A549 (cell line): ENCODE data around the gene P2RX3. TPM values are rescaled to one million over a fixed set of nuclear protein-coding genes. Genes with fewer than 3 reads are reported as not detected.

Source experiments
- ATAC-seq, 2 experiments: fragments of 200-7000 bp in 1 of 2; fragments of >200 bp in 1 of 2; cut with Nextera tagmentation in 1 of 2; cut with Tn5 transposase in 1 of 2; 3 replicates each; pipeline versions ENCODE4 v1.8.0 to v1.9.1; 2018 to 2020; ENCODE audit warnings: mild to moderate bottlenecking in 1 of 2, moderate library complexity in 1 of 2
- CTCF ChIA-PET: fragments of 300-600 bp; sonication (Branson Sonifier 250); formaldehyde crosslinking; extraction: SDS; loops from one replicate; lab custom pipeline; 2021; ENCODE audit warnings: antibody characterized with exemption, inconsistent platforms; lab: Yijun Ruan, JAX
- POLR2A ChIA-PET: fragments of 350-600 bp; formaldehyde crosslinking; extraction: SDS; loops from one replicate; lab custom pipeline; 2021; ENCODE audit warnings: antibody characterized with exemption, inconsistent platforms; lab: Yijun Ruan, JAX
- DNase-seq, 2 experiments: peaks; one replicate each; pipeline versions ENCODE4 v3.0.0 to v3.0.0-alpha.2; 2011 to 2016; ENCODE audit warnings: low read depth in 1 of 2, low spot score in 1 of 2
- FAIRE-seq: peaks from 2 replicates; lab custom pipeline; 2011; peaks lifted over from hg19 to GRCh38; lab: Jason Lieb, UNC
- H3K27ac ChIP-seq, 2 experiments: fragments of >200 bp; sonication (Bioruptor Twin); formaldehyde crosslinking; 3 replicates each; pipeline ENCODE4 v1.5.1; 2016 to 2017
- H3K4me1 ChIP-seq: fragments of >200 bp; sonication (Bioruptor Twin); formaldehyde crosslinking; 3 replicates; pipeline ENCODE4 v1.6.1; 2016
- H3K4me2 ChIP-seq: fragments of >200 bp; sonication (Bioruptor Twin); formaldehyde crosslinking; 3 replicates; pipeline ENCODE4 v1.6.1; 2016
- H3K4me3 ChIP-seq: fragments of >200 bp; sonication (Bioruptor Twin); formaldehyde crosslinking; 3 replicates; pipeline ENCODE4 v1.5.1; 2016
- H3K9me3 ChIP-seq: fragments of >200 bp; sonication (Bioruptor Twin); formaldehyde crosslinking; 3 replicates; pipeline ENCODE4 v1.6.1; 2016
- CBX8 ChIP-seq: fragments of 200-600 bp; sonication (generic); IDR thresholded peaks from 2 replicates; pipeline ENCODE4 v1.6.1; 2016
- CEBPB ChIP-seq, 2 experiments: fragments of >200 bp in 1 of 2; sonication (Bioruptor Twin) in 1 of 2; formaldehyde crosslinking in 1 of 2; IDR thresholded peaks; 2 replicates each; pipeline ENCODE4 v1.6.1; 2012 to 2016
- EHMT2 ChIP-seq: fragments of 200-600 bp; sonication (generic); IDR thresholded peaks from 2 replicates; pipeline ENCODE4 v1.6.1; 2016; ENCODE audit warnings: antibody characterized with exemption, low read depth, mild to moderate bottlenecking, moderate library complexity
- FOXS1 ChIP-seq: fragments of 250-450 bp; sonication (Bioruptor Pico); IDR thresholded peaks from 2 replicates; pipeline ENCODE4 v1.5.0; 2020; ENCODE audit warnings: mild to moderate bottlenecking, moderate library complexity
- HDAC2 ChIP-seq: fragments of 200-600 bp; sonication (generic); IDR thresholded peaks from 2 replicates; pipeline ENCODE4 v1.6.1; 2016
- HOXB13 ChIP-seq: fragments of 250-450 bp; sonication (Bioruptor Pico); IDR thresholded peaks from 2 replicates; pipeline ENCODE4 v1.5.0; 2020; ENCODE audit warnings: low read depth, mild to moderate bottlenecking, moderate library complexity
- KDM1A ChIP-seq: fragments of 200-600 bp; sonication (generic); IDR thresholded peaks from 2 replicates; pipeline ENCODE4 v1.6.1; 2016; ENCODE audit warnings: low read depth, mild to moderate bottlenecking
- KDM5A ChIP-seq: fragments of 200-600 bp; sonication (generic); IDR thresholded peaks from 2 replicates; pipeline ENCODE4 v1.6.1; 2016; ENCODE audit warnings: antibody characterized with exemption, mild to moderate bottlenecking
- NPAS2 ChIP-seq: fragments of 250-450 bp; sonication (Bioruptor Pico); IDR thresholded peaks from 2 replicates; pipeline ENCODE4 v1.8.0; 2022; ENCODE audit warnings: mild to moderate bottlenecking, moderate library complexity, borderline replicate concordance
- PHF8 ChIP-seq: fragments of 200-600 bp; sonication (generic); IDR thresholded peaks from 2 replicates; pipeline ENCODE4 v1.6.1; 2016; ENCODE audit warnings: low read depth, mild to moderate bottlenecking, antibody characterized with exemption, moderate library complexity, borderline replicate concordance
- POLR2A ChIP-seq: IDR thresholded peaks from 2 replicates; pipeline ENCODE4 v1.6.1; 2012; ENCODE audit warnings: mild to moderate bottlenecking, low read length
- RAD21 ChIP-seq, 2 experiments: fragments of >200 bp in 1 of 2; sonication (Bioruptor Twin) in 1 of 2; formaldehyde crosslinking in 1 of 2; IDR thresholded peaks in 1 of 2; conservative IDR thresholded peaks in 1 of 2; 2 replicates in 1 of 2; 3 replicates in 1 of 2; pipeline ENCODE4 v1.6.1; 2012 to 2018; ENCODE audit warnings: inconsistent platforms in 1 of 2
- RCOR1 ChIP-seq: fragments of 150-350 bp; IDR thresholded peaks from 2 replicates; pipeline ENCODE4 v1.6.1; 2014; ENCODE audit warnings: antibody characterized with exemption, low read length, low read depth
- RNF2 ChIP-seq: fragments of 200-600 bp; sonication (generic); IDR thresholded peaks from 2 replicates; pipeline ENCODE4 v1.6.1; 2016; ENCODE audit warnings: low read depth, mild to moderate bottlenecking, antibody characterized with exemption, moderate library complexity, borderline replicate concordance
- SREBF2 ChIP-seq: fragments of 450-650 bp; IDR thresholded peaks from 2 replicates; pipeline ENCODE4 v1.6.1; 2014; ENCODE audit warnings: mild to moderate bottlenecking, moderate library complexity
- TFCP2L1 ChIP-seq: fragments of 250-450 bp; sonication (Bioruptor Pico); IDR thresholded peaks from 2 replicates; pipeline ENCODE4 v1.5.0; 2021; ENCODE audit warnings: mild to moderate bottlenecking
- ZC3H11A ChIP-seq: fragments of 450-650 bp; IDR thresholded peaks from 2 replicates; pipeline ENCODE4 v1.6.1; 2014; ENCODE audit warnings: antibody characterized with exemption, mild to moderate bottlenecking
- ZFP36 ChIP-seq: fragments of 450-650 bp; IDR thresholded peaks from 2 replicates; pipeline ENCODE4 v1.6.1; 2014; ENCODE audit warnings: borderline replicate concordance; ENCODE audit not compliant: partially characterized antibody
- ZSCAN20 ChIP-seq: fragments of 250-450 bp; sonication (Bioruptor Pico); IDR thresholded peaks from 2 replicates; pipeline ENCODE4 v1.8.0; 2022; ENCODE audit warnings: mild to moderate bottlenecking, moderate library complexity
- WGBS: methylation state at CpG from one replicate; pipeline ENCODE4 v1.1.6; 2017; ENCODE audit errors: missing lambda C conversion rate; 5-methylcytosine and 5-hydroxymethylcytosine counted together
- polyA plus RNA-seq, 4 experiments: library from polyadenylated mRNA; depleted of rRNA in 3 of 4; stranded (reverse); fragments of >200 nt; fragmentation: RNase III in 1 of 4; extraction: RNeasy Plus Mini Kit Qiagen cat#74134 plus additional on column Dnase treatment in 1 of 4; gene quantifications; 2 replicates in 3 of 4; 3 replicates in 1 of 4; pipeline ENCODE4 v1.2.3, GENCODE V29; 2011 to 2017
- TF ChIP-seq, protein P1 (sequence below): fragments of 200-600 bp; sonication (generic); IDR thresholded peaks from 2 replicates; pipeline ENCODE4 v1.6.1; 2016; ENCODE audit warnings: antibody characterized with exemption, mild to moderate bottlenecking, moderate library complexity
- TF ChIP-seq, protein P2 (sequence below): IDR thresholded peaks from 2 replicates; pipeline ENCODE4 v1.6.1; 2012; ENCODE audit warnings: low read depth, borderline replicate concordance
- TF ChIP-seq, protein P3 (sequence below): fragments of >200 bp; sonication (Bioruptor Twin); formaldehyde crosslinking; IDR thresholded peaks from 2 replicates; pipeline ENCODE4 v1.6.1; 2016
- TF ChIP-seq, protein P4 (sequence below): IDR thresholded peaks from 2 replicates; pipeline ENCODE4 v1.6.1; 2012
- TF ChIP-seq, protein P5 (sequence below): fragments of >200 bp; sonication (Bioruptor Twin); formaldehyde crosslinking; IDR thresholded peaks from 3 replicates; pipeline ENCODE4 v1.5.1; 2016

The P2RX3 gene
- polyA plus RNA-seq, 2 of the 4 experiments (the other 2 are of a cell fraction) = 0.05 to 0.37 TPM

DNA sequence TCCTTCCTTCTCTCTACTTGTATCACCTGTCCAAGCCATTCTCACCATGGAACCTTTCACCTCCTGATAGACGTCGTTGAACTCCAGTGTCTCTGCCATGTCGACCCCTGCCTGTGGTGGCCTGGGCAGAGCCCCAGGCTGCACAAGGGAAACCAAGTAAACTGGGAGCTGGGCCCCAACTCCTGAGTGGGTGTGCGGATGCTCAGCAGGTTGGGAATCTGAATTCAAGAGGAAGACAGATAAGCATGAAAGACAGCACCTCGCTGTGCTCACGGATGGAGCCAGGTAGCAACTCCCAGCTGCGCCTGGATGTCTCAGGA is 3.2 kb upstream of the P2RX3 start:
- FAIRE-seq = no peak
- ChIA-PET POLR2A (interaction anchor here (0.9 to 2.5 kb wide), 8 partner anchors 8 to 407 kb away, joined by 3 to 35 read pairs (median 5); partner anchors contain the start of genes SELENOH and TNKS1BP1), CTCF (interaction anchor here (0.7 to 2.3 kb wide), 5 partner anchors 9 to 122 kb away, joined by 3 to 8 read pairs (median 5); no protein-coding TSS in a partner anchor)
- Histone ChIP-seq H3K4me1 (peaks cover 18% of the 10 kb centered on the region), H3K4me2 (peak overlapping the region; percentile 99), H3K27ac (peak overlapping the region; percentile 95 to 99), H3K9me3 (no peaks in the 10 kb centered on the region), H3K4me3 (peak overlapping the region; percentile 81)
- 5% methylated on average over 7 of the region's 7 CpGs for WGBS
- ATAC-seq = peak in 1 of 2 experiments; percentile 3; a peak in 4 of 6 replicates
- TF ChIP-seq ZSCAN20 = no peak
- no peak for TF ChIP-seq ZFP36
- no peak for TF ChIP-seq HOXB13
- no peak for TF ChIP-seq EHMT2
- no peak for TF ChIP-seq TFCP2L1 (CRISPR knock-in tag)
- no peak for TF ChIP-seq NPAS2 (CRISPR knock-in tag)
- TF ChIP-seq KDM5A = no peak
- no peak for TF ChIP-seq SREBF2
- TF ChIP-seq, protein P1, sequence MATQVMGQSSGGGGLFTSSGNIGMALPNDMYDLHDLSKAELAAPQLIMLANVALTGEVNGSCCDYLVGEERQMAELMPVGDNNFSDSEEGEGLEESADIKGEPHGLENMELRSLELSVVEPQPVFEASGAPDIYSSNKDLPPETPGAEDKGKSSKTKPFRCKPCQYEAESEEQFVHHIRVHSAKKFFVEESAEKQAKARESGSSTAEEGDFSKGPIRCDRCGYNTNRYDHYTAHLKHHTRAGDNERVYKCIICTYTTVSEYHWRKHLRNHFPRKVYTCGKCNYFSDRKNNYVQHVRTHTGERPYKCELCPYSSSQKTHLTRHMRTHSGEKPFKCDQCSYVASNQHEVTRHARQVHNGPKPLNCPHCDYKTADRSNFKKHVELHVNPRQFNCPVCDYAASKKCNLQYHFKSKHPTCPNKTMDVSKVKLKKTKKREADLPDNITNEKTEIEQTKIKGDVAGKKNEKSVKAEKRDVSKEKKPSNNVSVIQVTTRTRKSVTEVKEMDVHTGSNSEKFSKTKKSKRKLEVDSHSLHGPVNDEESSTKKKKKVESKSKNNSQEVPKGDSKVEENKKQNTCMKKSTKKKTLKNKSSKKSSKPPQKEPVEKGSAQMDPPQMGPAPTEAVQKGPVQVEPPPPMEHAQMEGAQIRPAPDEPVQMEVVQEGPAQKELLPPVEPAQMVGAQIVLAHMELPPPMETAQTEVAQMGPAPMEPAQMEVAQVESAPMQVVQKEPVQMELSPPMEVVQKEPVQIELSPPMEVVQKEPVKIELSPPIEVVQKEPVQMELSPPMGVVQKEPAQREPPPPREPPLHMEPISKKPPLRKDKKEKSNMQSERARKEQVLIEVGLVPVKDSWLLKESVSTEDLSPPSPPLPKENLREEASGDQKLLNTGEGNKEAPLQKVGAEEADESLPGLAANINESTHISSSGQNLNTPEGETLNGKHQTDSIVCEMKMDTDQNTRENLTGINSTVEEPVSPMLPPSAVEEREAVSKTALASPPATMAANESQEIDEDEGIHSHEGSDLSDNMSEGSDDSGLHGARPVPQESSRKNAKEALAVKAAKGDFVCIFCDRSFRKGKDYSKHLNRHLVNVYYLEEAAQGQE = no peak
- DNase-seq = no peak

DNA sequence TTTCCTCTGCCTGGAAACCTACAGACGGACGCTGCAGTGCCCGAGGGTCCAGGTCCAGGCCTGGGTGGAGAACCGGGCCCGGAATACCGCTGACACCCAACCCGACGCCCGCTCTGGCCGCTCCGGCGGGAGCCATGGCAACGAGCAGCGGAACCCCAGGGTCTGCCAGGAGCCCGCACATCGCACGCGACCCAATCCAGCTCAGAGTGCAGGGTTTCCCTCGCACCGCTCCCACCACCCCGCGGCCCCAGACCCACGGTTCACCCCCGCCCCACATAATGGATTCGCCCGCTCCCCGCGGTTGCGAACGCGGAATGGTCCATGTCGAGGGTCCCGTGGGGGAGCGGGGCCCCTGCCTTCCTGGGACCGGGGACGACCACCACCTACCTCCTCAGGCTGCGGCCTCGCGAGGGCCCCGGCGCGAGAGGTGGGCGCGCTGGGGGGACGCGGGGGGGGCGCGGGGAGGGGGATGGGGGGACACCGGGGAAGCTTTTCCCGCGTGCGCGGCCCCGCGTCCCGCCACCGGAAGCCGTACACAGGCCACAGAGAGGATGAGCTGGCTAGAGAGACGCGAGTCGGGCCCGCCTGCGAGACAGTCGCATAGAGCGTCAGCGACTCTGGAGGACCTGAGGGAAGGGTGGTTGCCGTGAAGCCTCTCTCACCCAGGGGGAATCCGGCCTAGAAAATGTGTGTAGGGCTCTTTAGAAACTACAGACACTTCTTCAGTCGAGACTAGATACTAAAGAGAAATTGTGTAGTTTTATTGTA is 2.6 kb upstream of the P2RX3 start, which contains the start of gene SSRP1:
Gene SSRP1 (minus strand): TSS at position 550 of the 768 bp plus-strand sequence. CDS start 771 bp downstream, outside the sequence.
- DNase-seq = peak; percentile 91 to 92
- no peak for FAIRE-seq
- WGBS = 4% methylated on average over 22 of the region's 69 CpGs
- Histone ChIP-seq H3K9me3 (no peaks in the 10 kb centered on the region), H3K4me1 (peaks cover 18% of the 10 kb centered on the region), H3K27ac (peak within 1 kb of the TSS; percentile 95 to 99), H3K4me2 (peak within 1 kb of the TSS; percentile 99), H3K4me3 (peak within 1 kb of the TSS; percentile 81)
- peak; percentile 94 to 99 for ATAC-seq
- POLR2A ChIA-PET = interaction anchor here (0.9 to 2.5 kb wide), 8 partner anchors 9 to 406 kb away, joined by 3 to 35 read pairs (median 5); partner anchors contain the start of genes SELENOH and TNKS1BP1
- CTCF ChIA-PET = interaction anchor here (0.7 to 2.3 kb wide), 5 partner anchors 9 to 122 kb away, joined by 3 to 8 read pairs (median 5); no protein-coding TSS in a partner anchor
- TF ChIP-seq CBX8 (no peak), ZSCAN20 (no peak), RAD21 (conservative IDR thresholded peaks at IDR 0.05 in 1 of 2, IDR thresholded peaks at IDR 0.05 in 1 of 2) (no peak), POLR2A (peak; percentile 56), FOXS1 (CRISPR knock-in tag) (no peak), PHF8 (peak; percentile 75), ZC3H11A (no peak), RCOR1 (no peak), CEBPB (IDR thresholded peaks at IDR 0.05) (no peak), RNF2 (no peak), KDM1A (no peak), HDAC2 (no peak)
- TF ChIP-seq, protein P1 = no peak
- TF ChIP-seq, protein P2, sequence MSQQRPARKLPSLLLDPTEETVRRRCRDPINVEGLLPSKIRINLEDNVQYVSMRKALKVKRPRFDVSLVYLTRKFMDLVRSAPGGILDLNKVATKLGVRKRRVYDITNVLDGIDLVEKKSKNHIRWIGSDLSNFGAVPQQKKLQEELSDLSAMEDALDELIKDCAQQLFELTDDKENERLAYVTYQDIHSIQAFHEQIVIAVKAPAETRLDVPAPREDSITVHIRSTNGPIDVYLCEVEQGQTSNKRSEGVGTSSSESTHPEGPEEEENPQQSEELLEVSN = peak; percentile 83
- TF ChIP-seq, protein P3, sequence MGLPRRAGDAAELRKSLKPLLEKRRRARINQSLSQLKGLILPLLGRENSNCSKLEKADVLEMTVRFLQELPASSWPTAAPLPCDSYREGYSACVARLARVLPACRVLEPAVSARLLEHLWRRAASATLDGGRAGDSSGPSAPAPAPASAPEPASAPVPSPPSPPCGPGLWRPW = no peak
- TF ChIP-seq, protein P4, sequence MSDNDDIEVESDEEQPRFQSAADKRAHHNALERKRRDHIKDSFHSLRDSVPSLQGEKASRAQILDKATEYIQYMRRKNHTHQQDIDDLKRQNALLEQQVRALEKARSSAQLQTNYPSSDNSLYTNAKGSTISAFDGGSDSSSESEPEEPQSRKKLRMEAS = peak; percentile 87
- TF ChIP-seq, protein P5, sequence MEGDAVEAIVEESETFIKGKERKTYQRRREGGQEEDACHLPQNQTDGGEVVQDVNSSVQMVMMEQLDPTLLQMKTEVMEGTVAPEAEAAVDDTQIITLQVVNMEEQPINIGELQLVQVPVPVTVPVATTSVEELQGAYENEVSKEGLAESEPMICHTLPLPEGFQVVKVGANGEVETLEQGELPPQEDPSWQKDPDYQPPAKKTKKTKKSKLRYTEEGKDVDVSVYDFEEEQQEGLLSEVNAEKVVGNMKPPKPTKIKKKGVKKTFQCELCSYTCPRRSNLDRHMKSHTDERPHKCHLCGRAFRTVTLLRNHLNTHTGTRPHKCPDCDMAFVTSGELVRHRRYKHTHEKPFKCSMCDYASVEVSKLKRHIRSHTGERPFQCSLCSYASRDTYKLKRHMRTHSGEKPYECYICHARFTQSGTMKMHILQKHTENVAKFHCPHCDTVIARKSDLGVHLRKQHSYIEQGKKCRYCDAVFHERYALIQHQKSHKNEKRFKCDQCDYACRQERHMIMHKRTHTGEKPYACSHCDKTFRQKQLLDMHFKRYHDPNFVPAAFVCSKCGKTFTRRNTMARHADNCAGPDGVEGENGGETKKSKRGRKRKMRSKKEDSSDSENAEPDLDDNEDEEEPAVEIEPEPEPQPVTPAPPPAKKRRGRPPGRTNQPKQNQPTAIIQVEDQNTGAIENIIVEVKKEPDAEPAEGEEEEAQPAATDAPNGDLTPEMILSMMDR = no peak; the same call in 2 of the 3 replicates
